IPS DF 19.7 (cell line): Measurements from ENCODE around the gene KIAA0825.

Source experiments
- DNase-seq: peaks from one replicate; pipeline ENCODE4 v3.0.0-alpha.2; 2013; ENCODE audit warnings: low read depth, low spot score

The KIAA0825 gene

DNA sequence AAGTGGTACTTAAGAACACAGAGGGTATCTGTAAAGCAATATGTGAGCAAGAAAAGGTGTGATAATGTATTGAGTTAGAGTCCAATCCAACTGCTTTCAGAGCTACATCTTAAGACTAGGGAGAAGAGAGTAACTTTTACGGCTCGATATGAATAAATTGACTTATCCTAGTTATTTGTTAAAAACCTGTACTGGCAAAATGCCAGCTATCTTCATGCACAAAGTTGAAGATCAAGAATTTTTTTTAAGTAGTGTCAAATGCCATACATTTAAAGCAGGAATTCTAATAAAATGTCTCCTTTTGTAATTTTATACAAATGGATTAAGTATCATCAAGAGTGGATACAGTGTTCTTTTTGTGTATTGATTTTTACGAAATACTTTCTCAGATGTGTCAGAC, 305.2 kb downstream of the KIAA0825 start:
- no peak for DNase-seq

DNA sequence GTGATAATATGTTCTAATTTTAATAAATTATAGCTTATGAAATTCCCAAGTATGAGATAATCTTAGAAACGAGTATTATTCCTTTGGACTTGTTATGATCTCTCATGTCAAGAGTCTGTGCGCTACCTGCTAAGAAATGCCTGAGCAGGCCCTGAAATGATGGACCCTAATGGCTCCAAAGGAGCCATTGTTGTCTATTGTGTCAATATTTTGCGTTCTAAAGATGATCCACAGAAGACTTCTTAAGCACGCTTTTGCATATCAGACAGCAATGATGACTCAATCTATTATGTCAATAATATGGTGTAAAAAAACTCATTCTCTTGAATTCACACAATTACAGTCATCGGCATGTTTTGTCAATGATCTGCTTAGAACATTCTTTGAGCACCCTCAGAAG, 306.1 kb downstream of the KIAA0825 start:
- no peak for DNase-seq

DNA sequence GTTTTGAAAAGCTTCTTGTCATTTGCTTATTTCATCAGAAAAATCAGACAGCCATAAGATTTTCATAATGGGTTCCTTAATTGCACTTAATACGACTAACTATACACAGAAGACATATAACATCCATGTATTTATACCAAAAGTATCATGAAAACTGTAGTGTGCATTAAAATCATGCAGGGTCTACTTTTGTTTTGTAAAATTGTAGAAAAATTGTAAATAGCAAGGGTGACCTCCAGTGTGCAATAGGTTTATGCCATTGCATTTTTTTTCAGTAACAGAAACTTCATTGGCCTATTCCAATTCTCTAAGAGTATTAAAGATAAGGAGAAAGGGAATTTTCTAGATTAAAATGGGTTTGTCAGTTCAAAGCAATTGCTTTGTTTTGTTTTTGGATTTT, 307.6 kb downstream of the KIAA0825 start:
- no peak for DNase-seq

- no peak for DNase-seq
Observed at GRCh38 chr5:94309141-94309540, 309.3 kb downstream of the KIAA0825 start.

DNA sequence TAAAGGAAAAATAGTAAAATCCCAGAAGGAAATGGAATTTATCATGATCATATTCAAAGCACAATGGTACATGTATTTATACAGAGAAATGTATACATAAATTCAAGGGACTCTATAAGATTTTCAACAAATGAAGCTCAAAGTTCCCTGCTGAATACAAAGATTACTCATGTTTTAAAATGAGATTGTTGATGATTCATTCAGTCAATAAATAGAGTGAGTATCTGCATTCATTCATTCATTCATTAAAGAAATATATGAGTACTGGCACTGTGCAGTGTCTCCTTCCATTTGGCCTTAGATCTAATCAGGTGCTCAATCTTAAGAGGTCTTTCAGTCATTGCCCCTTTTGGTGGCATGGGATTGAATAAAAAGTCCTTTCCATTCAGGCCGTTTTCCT, 310.0 kb downstream of the KIAA0825 start:
- DNase-seq, result no peak

DNA sequence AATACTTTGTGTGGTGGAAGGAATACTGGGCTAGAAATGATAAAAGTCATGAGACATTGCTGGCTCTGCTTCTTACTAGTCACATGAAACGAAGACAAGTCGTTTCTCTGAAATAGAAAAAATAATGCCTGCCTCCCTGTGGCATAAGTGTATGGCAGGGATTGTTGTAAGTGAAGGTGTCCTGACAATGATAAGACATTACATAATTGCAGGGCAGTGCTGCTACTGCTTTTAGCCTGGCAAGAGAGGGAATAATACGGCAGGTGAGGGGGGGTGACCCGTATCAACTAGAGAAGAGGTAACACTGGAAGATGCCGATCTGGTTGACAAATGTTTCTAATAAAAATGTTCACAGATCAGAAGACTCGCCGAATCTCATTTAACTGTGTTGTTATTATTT, 314.3 kb downstream of the KIAA0825 start:
- no peak for DNase-seq

GRCh38 chr5:94288937-94289336, 329.5 kb downstream of the KIAA0825 start:
- DNase-seq, result no peak

DNA sequence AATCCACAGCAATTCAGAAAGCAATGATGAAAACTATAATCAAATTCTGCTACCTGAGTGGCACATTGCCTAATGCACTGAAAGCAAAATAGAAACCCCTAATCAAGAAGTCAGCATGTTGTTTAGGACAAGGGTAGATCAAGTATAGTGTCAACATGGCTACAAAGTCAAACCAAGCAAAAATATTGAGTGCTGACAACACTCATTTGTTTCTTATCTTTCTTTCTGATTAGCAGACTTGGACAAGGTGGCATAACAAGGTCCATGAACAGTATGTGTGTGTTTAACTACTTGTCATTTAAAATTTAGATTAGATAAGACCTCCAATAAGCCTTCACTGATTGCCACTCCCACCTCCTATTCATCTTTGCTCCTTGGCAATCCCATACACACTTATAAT, 332.4 kb downstream of the KIAA0825 start:
- no peak for DNase-seq

- no peak for DNase-seq
Observed at GRCh38 chr5:94283093-94283492, 335.3 kb downstream of the KIAA0825 start.

DNA sequence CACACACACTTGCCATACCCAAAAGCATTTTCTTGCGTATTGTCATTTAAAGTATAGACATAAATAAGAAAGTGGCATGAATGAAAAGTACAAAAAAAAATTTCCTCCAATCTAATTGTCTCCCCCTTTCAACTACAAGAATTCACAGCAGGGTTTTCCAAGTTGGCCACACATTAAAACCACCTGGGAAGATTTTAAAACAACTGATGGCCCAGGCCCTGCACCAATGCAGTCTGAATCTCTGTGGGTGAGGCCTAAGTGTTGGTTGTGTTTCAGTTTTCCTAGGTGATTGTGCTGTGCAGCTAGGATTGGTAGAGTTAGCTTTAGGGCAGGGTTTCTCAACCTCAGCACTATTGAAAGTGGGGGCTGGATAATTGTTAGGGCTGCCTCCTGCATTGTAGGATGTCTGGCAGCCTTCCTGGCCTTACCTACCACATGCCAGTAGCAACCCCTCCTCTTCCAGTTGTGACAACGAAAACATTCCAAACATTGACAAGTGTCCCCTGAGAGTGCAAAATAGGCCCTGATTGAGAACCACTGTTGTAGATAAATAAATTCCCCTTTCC, 337.1 kb downstream of the KIAA0825 start:
- no peak for DNase-seq

DNA sequence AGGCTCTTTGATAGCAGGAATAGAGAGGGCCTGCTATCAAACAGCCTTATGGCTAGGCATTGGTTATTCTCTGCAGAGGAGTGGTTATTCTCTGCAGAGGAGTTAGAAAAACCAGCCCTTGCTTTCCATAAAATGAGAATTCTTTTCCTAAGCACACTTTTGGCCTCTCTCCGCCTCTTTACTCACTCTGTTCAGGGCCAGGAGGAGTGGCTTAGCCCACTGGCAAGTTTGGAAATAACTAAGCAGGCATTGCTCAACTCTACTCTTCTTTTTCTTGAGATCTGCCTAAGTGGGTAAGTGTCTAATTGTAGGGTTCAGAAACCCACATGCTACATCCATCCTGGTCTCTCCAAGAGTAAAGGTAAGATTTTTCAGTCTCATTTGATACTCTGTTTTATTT, 341.7 kb downstream of the KIAA0825 start:
- no peak for DNase-seq

DNA sequence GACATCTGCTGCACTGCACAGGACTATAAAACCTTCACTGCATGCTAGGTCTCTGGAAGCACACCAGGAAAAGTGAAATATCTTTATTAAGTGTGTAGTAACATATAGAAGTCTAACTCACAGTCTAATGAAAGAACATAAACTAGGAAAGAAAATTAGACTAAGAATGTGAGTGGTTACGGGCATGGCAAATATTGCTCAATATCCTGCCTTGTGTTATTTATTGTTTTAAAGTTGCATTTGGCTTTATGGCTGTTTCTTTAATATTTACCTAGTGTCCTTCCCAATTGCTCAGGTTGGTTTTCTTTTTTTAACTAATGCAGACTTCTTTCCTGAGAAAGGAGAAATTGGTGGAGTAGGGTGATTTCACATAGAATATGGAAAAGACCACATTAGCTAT, 342.4 kb downstream of the KIAA0825 start:
- no peak for DNase-seq

DNA sequence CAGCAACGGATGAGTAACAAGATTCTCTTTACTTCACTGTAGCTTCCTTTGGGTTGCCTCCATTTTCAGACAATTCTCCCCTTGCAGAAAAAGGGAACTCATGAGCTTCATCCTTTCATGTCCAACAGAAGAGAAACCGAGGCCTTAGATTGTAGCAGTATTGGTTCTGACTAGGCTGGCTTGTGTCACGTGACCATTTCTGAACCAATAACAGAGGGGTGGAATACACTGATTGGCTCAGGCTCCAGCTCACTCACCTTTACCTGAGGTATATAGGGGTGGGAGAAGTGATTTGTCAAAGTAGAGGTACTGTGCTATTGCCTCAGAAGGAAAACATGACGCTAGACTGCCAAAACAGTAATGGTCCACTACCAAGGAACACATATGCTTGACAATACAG, 343.7 kb downstream of the KIAA0825 start:
- no peak for DNase-seq

DNA sequence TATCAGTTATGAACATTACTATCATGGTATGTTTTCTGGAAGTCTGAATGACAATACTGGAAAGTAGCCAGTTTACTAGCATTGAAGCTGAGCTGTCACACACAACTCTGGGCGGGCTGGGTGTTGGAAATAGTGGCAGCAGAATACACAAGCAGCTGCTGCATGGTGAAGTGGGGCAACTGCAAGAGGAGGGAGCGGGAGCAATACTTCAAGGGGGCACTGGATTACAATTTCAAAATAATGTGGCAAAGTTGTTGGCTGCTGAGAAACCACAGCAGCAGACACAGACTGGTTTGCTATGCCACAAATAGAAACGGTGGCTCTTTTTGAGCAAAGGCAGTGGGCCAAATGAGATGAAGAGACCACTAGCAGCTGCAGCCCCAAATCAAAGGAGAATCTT, 350.2 kb downstream of the KIAA0825 start:
- no peak for DNase-seq

DNA sequence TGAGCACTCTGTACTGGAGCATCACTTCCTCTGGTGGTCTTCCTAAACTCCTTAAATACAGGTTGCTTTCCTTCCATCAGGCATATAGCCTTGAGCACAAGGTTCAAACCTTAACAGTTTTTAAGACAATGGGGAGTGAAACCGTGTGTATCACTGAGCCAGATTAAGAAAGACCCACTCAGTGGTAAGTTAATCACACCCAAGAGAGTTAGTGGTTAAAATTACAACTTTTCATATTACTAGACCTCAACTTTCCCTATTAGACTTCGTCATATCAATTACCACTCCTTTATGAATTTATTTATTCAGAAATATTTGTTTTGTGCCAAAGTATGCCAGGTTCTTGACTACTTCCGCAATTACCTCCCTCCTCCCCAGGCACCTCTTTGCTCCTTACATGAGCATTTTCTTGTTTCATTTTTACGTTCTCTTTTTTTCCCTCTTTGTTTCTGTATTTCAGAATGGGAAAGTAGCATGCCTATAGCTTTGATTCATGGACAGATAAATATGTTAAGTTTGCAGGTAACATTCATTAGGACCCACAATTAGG, 351.0 kb downstream of the KIAA0825 start:
- DNase-seq, result no peak

DNA sequence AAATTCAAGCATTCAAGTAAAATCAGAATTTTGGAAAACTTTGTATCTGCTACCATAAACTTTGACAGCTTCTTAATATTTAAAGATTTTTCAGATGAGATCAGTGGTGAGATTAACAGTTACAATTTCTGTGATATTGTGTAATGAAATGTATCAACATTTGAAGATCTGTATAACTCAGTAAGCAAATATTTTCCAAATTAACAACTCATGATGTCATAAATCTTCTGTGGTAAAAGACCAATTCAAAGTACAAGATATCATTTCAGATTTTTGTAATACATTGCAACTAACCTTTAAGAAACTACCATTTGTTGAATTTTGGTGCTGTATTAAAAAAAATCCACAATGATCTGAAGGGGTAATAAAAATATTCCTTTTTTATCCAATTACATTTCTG, 352.2 kb downstream of the KIAA0825 start:
- DNase-seq, result no peak

- no peak for DNase-seq
Observed at GRCh38 chr5:94263068-94263467, 355.3 kb downstream of the KIAA0825 start.

DNA sequence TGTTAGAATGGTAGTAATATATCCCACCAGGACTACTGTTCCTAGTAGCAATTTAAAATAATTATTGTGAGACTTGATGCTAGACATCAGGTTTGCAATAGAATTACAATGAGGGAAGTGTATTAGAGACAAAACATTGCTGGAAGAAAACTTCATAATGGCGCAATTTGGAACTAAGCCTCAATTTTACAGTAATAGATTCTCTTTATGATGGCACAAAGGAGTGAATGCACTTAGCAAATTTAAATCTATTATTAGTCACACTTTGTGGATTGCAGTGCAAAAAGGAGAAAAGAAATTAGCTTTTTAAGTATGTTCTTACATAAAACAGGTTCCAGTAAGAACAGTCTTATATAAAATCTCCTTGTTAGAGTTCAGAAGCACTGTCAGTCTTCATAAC, 358.3 kb downstream of the KIAA0825 start:
- DNase-seq, result no peak

GRCh38 chr5:94254214-94254613, 364.2 kb downstream of the KIAA0825 start:
- no peak for DNase-seq

GRCh38 chr5:94250985-94251384, 367.4 kb downstream of the KIAA0825 start:
- no peak for DNase-seq

- DNase-seq, result no peak
Observed at GRCh38 chr5:94249430-94249829, 369.0 kb downstream of the KIAA0825 start.

- DNase-seq, result no peak
Observed at GRCh38 chr5:94248175-94248875, 370.1 kb downstream of the KIAA0825 start.

GRCh38 chr5:94245608-94246007, 372.8 kb downstream of the KIAA0825 start:
- no peak for DNase-seq

DNA sequence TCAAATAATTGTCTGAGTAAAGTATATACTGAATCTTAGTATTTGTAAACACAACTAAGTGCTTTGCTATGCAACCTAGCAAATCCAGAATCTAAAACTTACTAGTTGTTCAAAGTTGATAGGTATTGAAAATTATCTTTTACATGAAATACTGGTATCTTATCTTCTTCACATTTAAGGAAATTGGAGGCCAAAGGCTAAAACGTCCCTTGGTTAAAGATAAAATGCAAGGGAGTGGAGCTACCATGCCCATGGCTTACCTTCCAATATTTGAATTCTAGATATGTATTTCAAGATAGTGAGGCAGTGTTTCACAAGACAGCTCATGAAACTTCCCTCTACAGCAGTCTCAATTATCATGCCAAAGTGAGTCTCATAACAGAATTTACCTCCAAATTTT, 373.5 kb downstream of the KIAA0825 start:
- no peak for DNase-seq
